ENCODE results near the gene UGT3A2.

Gene UGT3A2

DNA sequence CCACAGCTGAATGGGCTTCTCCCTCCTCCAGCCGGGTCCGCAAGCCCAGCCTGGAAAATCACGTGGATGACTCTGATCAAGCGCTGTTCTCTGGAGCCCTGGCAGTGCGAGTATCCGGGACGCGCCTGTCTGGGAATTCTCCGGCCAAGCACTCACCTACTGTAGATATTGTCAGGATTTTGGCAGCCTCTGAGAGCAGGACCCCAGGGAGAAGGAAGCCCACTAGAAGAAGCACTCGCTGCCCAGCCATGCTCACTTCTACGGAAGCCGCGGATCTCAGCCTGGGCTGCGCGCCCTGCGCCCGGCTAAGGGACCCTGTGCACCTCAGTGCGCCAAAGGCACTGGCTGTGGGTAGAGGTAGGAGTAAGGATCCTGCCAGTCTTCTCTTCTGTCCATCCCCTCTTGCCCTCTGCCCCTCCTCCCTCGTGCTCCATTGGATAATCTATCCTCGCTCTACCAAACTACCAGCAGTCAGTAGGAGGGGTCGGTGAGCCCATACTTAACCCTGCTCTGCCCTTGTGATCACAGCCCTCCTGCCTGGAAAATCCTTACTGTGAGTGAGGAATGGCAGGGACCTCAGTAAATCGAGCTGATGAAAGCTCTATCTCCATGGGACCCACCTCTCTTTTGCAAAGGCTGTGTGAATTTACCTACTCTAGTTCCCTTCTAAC lies at the start of gene UGT3A2:
Gene UGT3A2, minus strand, starts transcription at position 343 of the 671 bp plus-strand sequence. Its CDS starts 93 bp downstream, at position 250.
- no peak within 1 kb of the TSS for H3K27ac Mint-ChIP-seq
- no peaks in the 10 kb centered on the region for H3K36me3 Mint-ChIP-seq
- H3K9me3 Mint-ChIP-seq: no peaks in the 10 kb centered on the region
- no peak within 1 kb of the TSS for H3K4me3 Mint-ChIP-seq
- peaks cover 10% of the 10 kb centered on the region for H3K4me1 Mint-ChIP-seq
- CTCF ChIA-PET: interaction anchor here (3.3 to 3.4 kb wide), 2 partner anchors 13 kb away, joined by 8 to 11 read pairs; no protein-coding TSS in a partner anchor
- DNase-seq: no peak
- H3K27me3 Mint-ChIP-seq: peaks cover 52% of the 10 kb centered on the region

GRCh38 chr5:36111238-36111637 lies 44.6 kb upstream of the UGT3A2 start:
- CTCF ChIA-PET: interaction anchor here (0.7 kb wide), 1 partner anchor 325 kb away, joined by 4 read pairs; no protein-coding TSS in a partner anchor

DNA sequence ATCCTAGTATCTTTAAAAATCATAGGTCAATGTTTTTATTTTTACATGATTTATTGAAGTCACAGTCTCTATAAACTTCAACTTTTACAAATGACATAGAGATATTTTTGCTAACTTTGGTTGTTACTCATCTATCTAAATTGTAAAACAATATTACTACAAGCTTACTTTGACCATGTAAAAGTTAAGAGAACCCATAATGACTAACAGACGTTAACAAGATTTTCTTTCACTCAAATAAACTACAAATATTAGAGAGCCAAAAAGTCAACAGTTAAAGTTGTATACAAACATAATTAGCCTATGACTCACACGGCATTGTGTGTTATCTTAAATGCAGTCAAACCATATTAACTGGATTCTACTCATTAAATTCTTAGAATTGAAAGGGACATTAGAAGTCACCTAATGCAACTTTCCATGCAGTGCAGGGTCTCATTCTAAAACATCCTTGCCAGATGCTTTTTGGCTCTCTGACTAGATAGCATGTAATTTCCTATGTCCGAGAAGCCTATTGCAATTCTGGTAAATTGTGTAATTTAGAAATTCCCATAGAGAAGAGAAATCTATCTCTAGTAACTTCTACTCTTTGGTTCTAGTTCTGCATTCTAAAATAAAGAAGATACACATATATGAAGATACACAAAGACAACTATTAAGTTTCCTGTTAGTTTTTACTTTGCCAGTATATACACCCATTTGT lies 42.2 kb upstream of the UGT3A2 start:
- Mint-ChIP-seq H3K9me3 (no peaks in the 10 kb centered on the region), H3K4me1 (no peaks in the 10 kb centered on the region), H3K36me3 (peaks cover 34% of the 10 kb centered on the region), H3K27me3 (no peaks in the 10 kb centered on the region), H3K27ac (no peak overlapping the region), H3K4me3 (no peak overlapping the region)
- CTCF ChIA-PET: no interaction called here
- DNase-seq: no peak

More at GRCh38 chr5:36111238-36111637, 44.6 kb upstream of the UGT3A2 start:
- no peaks in the 10 kb centered on the region for H3K4me1 Mint-ChIP-seq
- H3K27me3 Mint-ChIP-seq: no peaks in the 10 kb centered on the region
- no peaks in the 10 kb centered on the region for H3K9me3 Mint-ChIP-seq
- no peak overlapping the region for H3K4me3 Mint-ChIP-seq
- peaks cover 34% of the 10 kb centered on the region for H3K36me3 Mint-ChIP-seq
- no peak for DNase-seq
- no peak overlapping the region for H3K27ac Mint-ChIP-seq

- CTCF ChIA-PET: interaction anchor here (0.7 kb wide), 1 partner anchor 416 kb away, joined by 3 read pairs; no protein-coding TSS in a partner anchor
- Mint-ChIP-seq H3K4me3 (no peak overlapping the region), H3K27me3 (no peaks in the 10 kb centered on the region), H3K36me3 (peaks cover 31% of the 10 kb centered on the region), H3K4me1 (no peaks in the 10 kb centered on the region), H3K9me3 (no peaks in the 10 kb centered on the region), H3K27ac (no peak overlapping the region)
- no peak for DNase-seq
Observed at GRCh38 chr5:36105819-36106218, 39.1 kb upstream of the UGT3A2 start.

- CTCF ChIA-PET: interaction anchor here (1.0 kb wide), 1 partner anchor 10 kb away, joined by 3 read pairs; no protein-coding TSS in a partner anchor
- H3K27ac Mint-ChIP-seq: no peak overlapping the region
- no peaks in the 10 kb centered on the region for H3K4me1 Mint-ChIP-seq
Observed at GRCh38 chr5:36099748-36100147, 33.1 kb upstream of the UGT3A2 start.

DNA sequence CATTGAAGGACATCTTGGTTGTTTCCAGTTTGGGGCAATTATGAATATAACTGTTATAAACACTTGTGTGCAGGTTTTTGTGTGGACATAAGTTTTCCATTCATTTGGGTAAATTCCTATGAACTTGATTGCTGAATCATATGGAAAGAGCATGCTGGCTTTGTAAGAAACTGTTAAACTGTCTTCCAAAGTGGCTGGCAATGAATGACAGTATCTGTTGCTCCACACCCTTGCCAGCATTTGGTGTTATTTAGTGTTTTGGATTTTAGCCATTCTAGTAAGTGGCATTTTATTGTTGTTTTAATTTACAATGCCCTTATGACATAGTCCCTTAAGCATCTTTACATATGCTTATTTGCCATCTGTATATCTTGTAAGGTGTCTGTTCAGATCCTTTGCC lies 29.8 kb upstream of the UGT3A2 start:
- Mint-ChIP-seq H3K36me3 (no peaks in the 10 kb centered on the region), H3K27ac (no peak overlapping the region), H3K4me3 (no peak overlapping the region), H3K27me3 (no peaks in the 10 kb centered on the region), H3K4me1 (no peaks in the 10 kb centered on the region), H3K9me3 (no peaks in the 10 kb centered on the region)
- no peak for DNase-seq
- CTCF ChIA-PET: no interaction called here

More at GRCh38 chr5:36099748-36100147, 33.1 kb upstream of the UGT3A2 start:
- Mint-ChIP-seq H3K27me3 (no peaks in the 10 kb centered on the region), H3K9me3 (no peaks in the 10 kb centered on the region), H3K4me3 (no peak overlapping the region), H3K36me3 (peaks cover 5% of the 10 kb centered on the region)
- DNase-seq: no peak

DNA sequence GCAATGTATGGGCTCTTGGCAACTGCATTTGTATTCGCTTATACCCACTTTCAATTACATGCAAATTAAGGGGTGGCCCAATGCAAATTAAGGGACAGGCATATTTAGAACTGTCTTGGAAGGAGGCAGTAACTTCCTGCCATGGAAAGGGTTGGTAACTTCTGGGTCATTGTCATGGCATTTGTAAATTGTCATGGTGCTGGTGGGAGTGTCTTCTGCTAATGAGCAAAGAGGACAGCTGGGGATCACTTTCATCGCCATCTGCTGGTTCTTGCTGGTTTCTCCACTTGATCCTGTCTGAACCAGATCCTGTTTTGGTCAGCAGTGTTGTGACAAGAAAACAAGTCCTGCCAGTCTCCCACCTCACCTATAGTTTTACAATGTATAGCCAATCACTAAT lies 23.3 kb upstream of the UGT3A2 start:
- Mint-ChIP-seq H3K9me3 (no peaks in the 10 kb centered on the region), H3K4me3 (no peak overlapping the region), H3K27me3 (peaks cover 5% of the 10 kb centered on the region), H3K36me3 (no peaks in the 10 kb centered on the region), H3K4me1 (no peaks in the 10 kb centered on the region), H3K27ac (no peak overlapping the region)
- DNase-seq: peak; percentile 35
- CTCF ChIA-PET: interaction anchor here (0.9 to 2.0 kb wide), 4 partner anchors 9 to 217 kb away, joined by 3 to 14 read pairs (median 4); no protein-coding TSS in a partner anchor

- Mint-ChIP-seq H3K4me3 (no peak overlapping the region), H3K27ac (no peak overlapping the region), H3K4me1 (no peaks in the 10 kb centered on the region), H3K9me3 (no peaks in the 10 kb centered on the region), H3K36me3 (no peaks in the 10 kb centered on the region), H3K27me3 (peaks cover 28% of the 10 kb centered on the region)
- CTCF ChIA-PET: interaction anchor here (0.6 to 2.4 kb wide), 38 partner anchors 8 to 1076 kb away, joined by 3 to 19 read pairs (median 4); partner anchors contain the start of genes LMBRD2, NADK2 and UGT3A2
- peak; percentile 45 for DNase-seq
Observed at GRCh38 chr5:36079200-36079781, 12.6 kb upstream of the UGT3A2 start.

- Mint-ChIP-seq H3K36me3 (no peaks in the 10 kb centered on the region), H3K27me3 (peaks cover 22% of the 10 kb centered on the region), H3K9me3 (no peaks in the 10 kb centered on the region), H3K4me1 (peaks cover 2% of the 10 kb centered on the region), H3K4me3 (no peak overlapping the region), H3K27ac (no peak overlapping the region)
- no peak for DNase-seq
- CTCF ChIA-PET: interaction anchor here (0.6 to 2.4 kb wide), 31 partner anchors 7 to 1075 kb away, joined by 3 to 19 read pairs (median 4); partner anchors contain the start of genes LMBRD2, NADK2 and UGT3A2
Observed at GRCh38 chr5:36078430-36078829, 11.7 kb upstream of the UGT3A2 start.

DNA sequence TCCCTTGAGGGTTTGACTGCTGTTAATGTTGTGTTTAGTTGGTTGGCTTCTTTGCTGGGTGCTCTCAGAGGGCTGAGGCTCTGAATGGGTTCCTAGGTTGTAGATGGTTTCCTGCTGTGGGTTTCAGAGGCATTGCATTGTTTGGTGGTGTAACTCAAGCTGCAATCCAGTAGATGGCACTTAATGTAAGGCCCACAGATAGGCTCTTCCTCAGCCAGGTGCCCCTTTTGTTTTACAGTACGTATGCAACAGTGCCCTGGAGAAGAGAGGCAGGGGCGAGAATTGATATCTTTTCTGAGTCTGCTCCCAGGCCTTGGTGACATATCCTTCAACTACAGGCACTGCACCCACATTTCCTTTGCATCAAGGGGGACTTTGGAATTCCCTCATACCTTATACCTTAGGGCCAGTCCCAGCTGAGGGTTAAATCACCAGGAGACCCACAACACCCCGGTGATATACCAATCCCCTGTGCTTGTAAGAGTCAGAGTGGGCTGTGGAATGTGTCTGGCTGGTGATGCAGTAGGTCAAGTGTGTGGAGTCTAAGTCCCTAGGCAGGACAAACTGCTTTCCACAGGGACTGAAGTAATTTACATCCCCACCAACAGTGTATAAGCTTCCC lies 7.0 kb upstream of the UGT3A2 start:
- no peak overlapping the region for H3K27ac Mint-ChIP-seq
- CTCF ChIA-PET: interaction anchor here (0.9 to 1.5 kb wide), 3 partner anchors 14 to 191 kb away, joined by 3 to 7 read pairs (median 3); partner anchors contain the start of gene NADK2
- peaks cover 9% of the 10 kb centered on the region for H3K4me1 Mint-ChIP-seq
- H3K27me3 Mint-ChIP-seq: peaks cover 16% of the 10 kb centered on the region
- H3K4me3 Mint-ChIP-seq: no peak overlapping the region
- DNase-seq: peak; percentile 29
- no peaks in the 10 kb centered on the region for H3K36me3 Mint-ChIP-seq
- H3K9me3 Mint-ChIP-seq: no peaks in the 10 kb centered on the region

- Mint-ChIP-seq H3K9me3 (no peaks in the 10 kb centered on the region), H3K4me1 (peaks cover 12% of the 10 kb centered on the region), H3K27me3 (peaks cover 36% of the 10 kb centered on the region), H3K27ac (peak overlapping the region; percentile 2), H3K36me3 (no peaks in the 10 kb centered on the region), H3K4me3 (peak overlapping the region; percentile 57)
- DNase-seq: no peak
- CTCF ChIA-PET: interaction anchor here (0.6 to 1.6 kb wide), 2 partner anchors 8 to 406 kb away, joined by 4 to 5 read pairs; no protein-coding TSS in a partner anchor
Observed at GRCh38 chr5:36070687-36071571, 4.2 kb upstream of the UGT3A2 start.

DNA sequence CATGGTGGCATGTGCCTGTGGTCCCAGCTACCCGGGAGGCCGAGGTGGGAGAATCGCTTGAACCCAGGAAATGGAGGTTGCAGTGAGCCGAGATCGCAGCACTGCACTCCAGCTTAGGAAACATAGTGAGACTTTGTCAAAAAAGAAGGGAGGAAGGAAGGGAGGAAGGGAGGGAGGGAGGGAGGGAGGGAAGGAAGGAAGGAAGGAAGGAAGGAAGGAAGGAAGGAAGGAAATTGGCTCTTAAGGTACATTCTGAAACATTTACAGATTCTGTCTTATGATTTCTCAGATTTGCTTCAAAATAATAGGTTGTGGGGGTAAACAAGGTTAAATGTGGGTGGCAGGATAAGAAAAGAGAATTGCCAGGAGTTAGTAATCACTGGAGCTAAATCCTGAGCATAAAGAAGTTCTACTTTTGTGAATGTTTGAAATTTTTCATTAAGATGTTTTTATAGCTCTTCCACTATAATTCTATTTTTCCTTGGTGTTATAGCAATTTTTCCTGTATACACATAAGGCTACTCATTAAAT lies 2.1 kb upstream of the UGT3A2 start:
- H3K4me3 Mint-ChIP-seq: no peak overlapping the region
- H3K36me3 Mint-ChIP-seq: no peaks in the 10 kb centered on the region
- no peak overlapping the region for H3K27ac Mint-ChIP-seq
- no peak for DNase-seq
- peaks cover 52% of the 10 kb centered on the region for H3K27me3 Mint-ChIP-seq
- no peaks in the 10 kb centered on the region for H3K9me3 Mint-ChIP-seq
- CTCF ChIA-PET: interaction anchor here (3.4 kb wide), 1 partner anchor 10 kb away, joined by 11 read pairs; no protein-coding TSS in a partner anchor
- peaks cover 12% of the 10 kb centered on the region for H3K4me1 Mint-ChIP-seq

Measured in activated naive CD4-positive, alpha-beta T cell treated with anti-CD3 and anti-CD28 coated beads, Interleukin-2, amount 10 ng/mL, durations not matched to agents 7 days and 5 days (primary cell).